T-helper 9 cell (primary cell): ENCODE data around the gene EFEMP2.
A peak's percentile ranks its signal among the peaks of the same experiment; 100 is the strongest.
"Not testable (repeated sequence)": the region's sequence is repeated elsewhere in the genome, so short reads cannot be mapped to it uniquely, and the experiment has no call there.

Experiments
- DNase-seq: peaks from one replicate; pipeline ENCODE4 v3.0.0-alpha.2; 2020

EFEMP2 gene

DNA sequence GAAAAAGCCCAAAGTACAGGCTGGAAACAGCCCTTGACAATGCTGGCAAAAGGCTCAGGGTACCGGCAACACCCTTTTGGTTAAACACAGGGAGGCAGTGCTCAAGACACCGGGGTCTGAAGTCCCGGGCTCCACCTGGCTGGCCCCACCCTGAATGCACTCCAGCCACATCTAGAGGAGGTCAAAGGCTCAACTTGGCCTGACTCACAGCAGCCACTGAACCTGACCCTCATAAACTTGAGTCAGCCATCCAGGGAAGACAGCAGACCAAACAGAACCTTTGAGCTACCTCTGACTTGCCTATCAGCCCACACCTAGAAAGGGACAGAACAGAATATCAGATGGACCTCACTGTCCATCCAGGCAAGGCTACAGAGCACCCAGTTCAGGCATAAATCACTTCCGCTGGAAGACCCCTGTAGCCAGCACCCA lies 18.4 kb downstream of the EFEMP2 start:
- no peak for DNase-seq

GRCh38 chr11:65853246-65853979 lies 19.2 kb downstream of the EFEMP2 start:
- DNase-seq, result no peak

DNA sequence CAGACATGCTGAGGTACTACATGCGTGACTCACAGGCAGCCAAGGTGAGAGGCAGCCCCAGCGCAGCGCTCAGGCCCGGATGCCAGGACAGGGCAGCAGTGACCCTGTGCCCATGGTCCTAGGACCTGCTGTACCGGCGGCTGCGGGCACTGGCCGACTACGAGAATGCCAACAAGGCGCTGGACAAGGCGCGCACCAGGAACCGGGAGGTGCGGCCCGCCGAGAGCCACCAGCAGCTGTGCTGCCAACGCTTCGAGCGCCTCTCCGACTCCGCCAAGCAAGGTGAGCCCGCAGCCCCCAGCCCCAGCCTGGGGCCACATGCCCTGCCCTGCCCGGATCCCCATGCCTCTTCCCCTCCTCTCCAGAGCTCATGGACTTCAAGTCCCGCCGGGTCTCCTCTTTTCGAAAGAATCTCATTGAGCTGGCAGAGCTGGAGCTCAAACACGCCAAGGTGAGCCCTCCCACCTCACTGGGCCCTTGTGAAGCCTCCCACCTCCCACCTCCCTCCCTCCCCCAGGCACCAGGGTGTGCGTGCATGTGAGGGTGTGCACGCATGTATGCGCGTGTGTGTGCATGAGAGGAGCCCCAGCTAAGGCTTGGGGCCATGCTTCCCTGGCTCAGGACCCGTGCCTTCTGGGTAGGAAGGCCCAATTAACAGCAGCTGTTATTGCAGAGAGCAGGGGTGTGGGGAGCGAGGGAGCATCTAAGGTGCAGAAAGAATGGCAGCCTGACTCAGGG lies 19.9 kb downstream of the EFEMP2 start:
- no peak for DNase-seq

GRCh38 chr11:65851811-65852507 lies 20.6 kb downstream of the EFEMP2 start:
- no peak for DNase-seq

DNA sequence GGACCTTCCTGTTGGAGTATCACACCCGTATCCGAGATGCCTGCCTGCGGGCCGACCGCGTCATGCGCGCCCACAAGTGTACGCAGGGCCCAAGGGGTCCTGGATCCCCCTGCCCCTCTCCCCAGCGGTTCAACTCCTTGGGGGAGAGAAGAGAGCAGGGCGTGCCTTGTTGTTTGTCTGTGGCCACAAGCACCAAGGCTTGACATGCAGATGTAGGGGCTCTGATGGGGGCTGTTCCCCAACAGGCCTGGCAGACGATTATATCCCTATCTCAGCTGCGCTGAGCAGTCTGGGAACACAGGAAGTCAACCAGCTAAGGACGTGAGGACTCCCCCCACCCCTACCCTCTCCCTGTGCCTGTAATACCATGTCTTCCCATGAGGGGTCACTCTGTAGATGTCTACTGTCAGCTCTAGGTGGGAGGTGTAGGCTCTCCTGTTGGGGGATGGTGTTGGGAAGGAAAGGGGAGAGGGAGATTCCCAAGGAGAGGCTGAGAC lies 21.5 kb downstream of the EFEMP2 start:
- no peak for DNase-seq

DNA sequence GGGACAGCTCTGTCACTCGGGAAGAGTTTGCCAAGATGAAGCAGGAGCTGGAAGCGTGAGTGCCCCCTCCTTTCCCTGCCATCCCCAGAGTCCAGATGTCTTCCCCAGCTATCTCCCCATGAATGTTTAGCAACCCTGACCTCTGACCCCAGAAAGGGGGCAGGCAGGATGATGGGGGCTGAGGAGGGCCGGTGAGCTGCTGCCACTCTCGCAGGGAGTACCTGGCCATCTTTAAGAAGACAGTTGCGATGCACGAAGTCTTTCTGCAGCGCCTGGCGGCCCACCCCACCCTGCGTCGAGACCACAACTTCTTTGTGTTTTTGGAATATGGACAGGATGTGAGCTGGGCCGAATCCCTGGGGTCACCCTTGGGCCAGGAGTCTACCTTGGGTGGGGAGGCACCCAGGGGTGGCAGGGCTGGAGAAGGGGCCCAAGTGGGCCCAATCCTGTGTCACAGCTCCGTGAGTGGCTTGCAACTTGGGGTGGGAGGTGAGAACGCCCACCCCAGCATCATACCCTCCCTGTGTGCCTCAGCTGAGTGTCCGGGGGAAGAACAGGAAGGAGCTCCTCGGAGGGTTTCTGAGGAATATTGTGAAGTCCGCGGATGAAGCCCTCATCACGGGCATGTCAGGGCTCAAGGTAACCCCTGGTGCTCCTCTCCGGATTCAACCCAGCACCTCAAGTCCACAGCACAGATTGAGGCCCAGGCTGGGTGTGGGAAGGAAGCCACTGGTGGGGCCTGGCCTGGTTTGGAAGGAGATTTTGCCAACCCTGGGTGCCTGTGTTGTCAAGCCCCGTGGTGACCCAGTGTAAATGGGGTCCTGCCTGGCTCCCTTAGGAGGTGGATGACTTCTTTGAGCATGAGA lies 22.1 kb downstream of the EFEMP2 start:
- DNase-seq, result no peak

- no peak for DNase-seq
Measured at GRCh38 chr11:65849771-65850216, 22.8 kb downstream of the EFEMP2 start.

DNA sequence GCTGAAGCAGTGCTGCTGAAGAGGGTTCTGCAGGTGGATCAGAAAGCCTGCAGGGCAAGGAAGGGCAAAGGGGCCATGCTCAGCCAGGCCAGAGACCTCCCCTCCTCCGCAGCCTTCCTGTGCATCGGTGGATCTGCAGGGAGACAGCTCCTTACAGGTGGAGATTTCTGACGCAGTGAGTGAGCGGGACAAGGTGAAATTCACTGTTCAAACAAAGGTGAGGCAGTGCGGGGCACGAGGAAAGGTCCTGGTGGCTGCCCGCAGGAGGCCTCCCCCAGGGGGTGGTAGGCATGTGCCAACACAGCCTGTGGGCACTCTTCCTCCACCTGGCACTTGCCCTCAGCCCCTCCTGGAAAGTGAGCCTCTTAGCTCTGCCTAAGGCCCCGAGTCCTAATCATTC lies 23.2 kb downstream of the EFEMP2 start:
- no peak for DNase-seq

GRCh38 chr11:65848693-65849092 lies 23.9 kb downstream of the EFEMP2 start:
- not testable (repeated sequence) for DNase-seq

GRCh38 chr11:65847746-65848145 lies 24.9 kb downstream of the EFEMP2 start:
- no peak for DNase-seq

- no peak for DNase-seq
Measured at GRCh38 chr11:65844231-65844872, 28.2 kb downstream of the EFEMP2 start.

DNA sequence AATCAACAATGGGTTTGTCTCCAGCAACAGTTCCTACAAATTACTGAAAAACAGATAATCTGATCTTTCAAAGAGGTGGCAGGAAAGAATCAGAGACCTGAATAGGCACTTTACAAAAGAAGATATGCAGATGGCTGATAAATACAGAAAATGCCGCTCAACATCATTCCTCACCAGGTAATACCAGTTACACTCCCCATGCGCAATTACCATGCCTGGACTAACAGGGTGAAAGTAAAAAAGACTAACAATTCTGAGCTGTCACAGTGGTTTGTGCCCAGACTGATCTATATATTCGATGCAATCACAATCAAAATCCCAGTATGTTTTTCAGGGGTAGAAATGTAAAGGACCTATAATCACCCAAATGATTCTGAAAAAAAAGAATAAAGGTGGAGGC lies 28.8 kb downstream of the EFEMP2 start:
- DNase-seq, result no peak

- DNase-seq, result no peak
Measured at GRCh38 chr11:65842144-65842543, 30.5 kb downstream of the EFEMP2 start.

- DNase-seq, result no peak
Measured at GRCh38 chr11:65834202-65834601, 38.4 kb downstream of the EFEMP2 start.

GRCh38 chr11:65833297-65834030 lies 39.1 kb downstream of the EFEMP2 start, which contains the start of gene SNX32:
SNX32 (plus strand) TSS chr11:65833963; CDS start chr11:65834066, 103 bp downstream.
- peak; percentile 89 for DNase-seq

- not testable (repeated sequence) for DNase-seq
Measured at GRCh38 chr11:65832231-65832630, 40.4 kb downstream of the EFEMP2 start.

DNA sequence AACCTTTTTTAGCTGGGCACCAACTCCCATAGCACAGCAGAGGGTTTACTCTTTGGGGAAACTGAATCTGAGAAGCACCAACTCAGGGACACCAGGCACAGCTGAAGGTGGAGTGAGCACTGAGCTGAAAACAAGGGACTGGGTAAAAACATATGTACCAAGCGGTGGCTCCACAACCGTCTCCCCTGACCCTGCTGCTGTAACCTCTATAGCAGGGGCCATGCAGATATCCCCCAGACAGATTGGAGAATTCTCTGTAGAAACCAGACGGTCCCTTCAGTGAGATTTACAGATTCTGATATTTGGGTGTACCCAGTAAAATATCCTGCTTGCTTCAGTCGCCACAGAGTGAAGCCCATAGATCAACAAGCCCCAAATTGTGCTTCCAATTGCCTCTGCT lies 43.1 kb downstream of the EFEMP2 start:
- DNase-seq, result no peak

GRCh38 chr11:65826984-65827735 lies 45.4 kb downstream of the EFEMP2 start:
- no peak for DNase-seq

DNA sequence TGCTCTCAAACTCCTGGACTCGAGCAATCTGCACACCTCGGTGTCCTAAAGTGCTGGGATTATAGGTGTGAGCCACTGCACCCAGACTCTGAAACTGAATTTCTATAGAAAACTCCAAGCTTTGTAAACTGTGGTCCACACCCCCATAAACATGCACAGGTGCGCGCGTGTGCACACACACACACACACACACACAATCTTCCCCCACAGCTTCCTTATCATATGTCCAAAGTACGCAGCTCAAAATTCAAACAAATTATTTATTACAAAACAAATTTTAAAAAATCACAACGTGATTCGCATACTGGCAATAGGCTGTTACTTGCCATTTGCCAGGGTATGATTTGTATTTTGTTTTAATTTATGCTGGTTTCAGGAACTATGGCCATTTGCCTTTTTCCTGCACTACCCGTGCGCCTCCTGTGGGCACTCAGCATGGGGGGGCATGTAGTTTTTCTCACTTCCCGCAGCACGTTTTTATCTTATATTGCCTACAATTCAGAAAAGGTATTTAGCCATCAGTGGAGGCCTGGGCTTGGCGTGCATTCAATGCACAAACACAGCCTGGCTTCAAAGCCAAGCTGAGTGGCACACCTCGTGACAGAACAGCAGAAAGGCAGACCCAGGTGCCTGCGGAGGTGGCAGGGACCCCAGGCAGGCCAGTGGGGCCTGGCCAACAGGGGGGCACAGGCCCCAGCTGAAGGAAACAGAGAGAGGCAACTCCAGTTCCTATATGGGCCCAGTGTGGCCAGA lies 49.6 kb downstream of the EFEMP2 start:
- no peak for DNase-seq
